ENCODE data around the gene MYH1. TPM values are rescaled to one million over a fixed set of nuclear protein-coding genes. Genes with fewer than 3 reads are reported as not detected.

Gene MYH1
- total RNA-seq, 5 donors from 2014 or later (not counting 1 experiment from before 2014, with no cell fraction given), result not detected

DNA sequence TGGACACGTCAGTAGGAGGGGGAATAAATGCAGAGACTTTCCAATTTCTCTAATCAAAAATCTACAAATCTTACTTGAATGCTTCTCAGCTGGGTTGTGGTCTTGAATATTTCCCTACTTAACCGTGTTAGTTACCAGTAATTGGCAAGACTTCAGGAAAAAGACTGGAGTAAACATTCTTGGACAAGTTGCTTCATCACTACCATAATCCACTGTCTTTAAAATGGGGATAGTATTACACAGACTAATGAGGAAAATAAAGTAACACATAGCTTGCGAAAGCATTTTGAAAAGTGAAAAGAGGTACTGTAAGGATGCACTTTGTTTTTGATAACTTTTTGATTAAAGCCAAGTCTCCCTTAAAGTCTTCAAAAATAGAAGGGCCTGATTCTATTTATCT lies 18.4 kb downstream of the MYH1 start:
- H3K27ac Mint-ChIP-seq, result no peak overlapping the region
- no peak for ATAC-seq (replicated peaks in 1 of 4)
- POLR2A ChIA-PET, result no interaction called here
- Histone ChIP-seq H3K9me3 (no peaks in the 10 kb centered on the region), H3K27ac (ENCODE audit: low read length) (no peak overlapping the region), H3K4me1 (ENCODE audit: control insufficient read depth in 1 of 2, extremely low read depth in 1 of 2, insufficient read depth in 2 of 2, low read length in 2 of 2) (no peaks in the 10 kb centered on the region), H3K27me3 (replicated peaks in 1 of 2; ENCODE audit: control insufficient read depth in 2 of 2, extremely low read depth in 1 of 2, insufficient read depth in 2 of 2, low read length in 1 of 2) (no peaks in the 10 kb centered on the region), H3K36me3 (ENCODE audit: control insufficient read depth in 2 of 2, extremely low read depth in 1 of 2, insufficient read depth in 1 of 2, low read length in 1 of 2) (no peaks in the 10 kb centered on the region), H3K4me3 (ENCODE audit: control insufficient read depth in 1 of 2, extremely low read depth in 1 of 2, low read length in 1 of 2) (no peak overlapping the region)
- H3K4me1 Mint-ChIP-seq, result no peaks in the 10 kb centered on the region
- CTCF ChIA-PET, result no interaction called here
- no CpG with 5 or more reads among the region's 3 CpGs for WGBS (ENCODE audit: insufficient coverage)
- H3K4me3 Mint-ChIP-seq, result no peak overlapping the region
- no peaks in the 10 kb centered on the region for H3K9me3 Mint-ChIP-seq
- peaks cover 0 to 15% of the 10 kb centered on the region in 2 donors for H3K27me3 Mint-ChIP-seq
- no peak for DNase-seq
- H3K36me3 Mint-ChIP-seq, result no peaks in the 10 kb centered on the region

DNA sequence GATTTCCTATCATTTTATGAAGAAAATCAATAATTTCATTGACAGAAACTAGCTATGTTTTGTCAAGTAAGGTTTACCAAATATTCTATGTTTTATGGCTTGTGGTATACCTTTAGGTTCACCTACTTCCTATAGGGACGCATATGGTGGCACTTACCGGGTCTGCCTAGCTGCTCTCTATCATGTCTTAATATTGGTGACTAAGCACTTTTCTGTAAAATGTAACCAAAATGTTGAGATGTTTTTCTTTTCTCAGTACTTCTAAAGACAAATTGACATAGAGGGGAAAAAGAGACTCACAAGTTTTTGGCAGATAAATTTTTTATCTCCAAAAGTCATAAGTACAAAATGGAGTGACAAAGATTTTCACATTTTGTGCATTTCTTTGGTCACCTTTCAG lies 26.3 kb downstream of the MYH1 start:
- Mint-ChIP-seq H3K9me3 (peaks cover 22 to 32% (median 30%) of the 10 kb centered on the region in 3 donors), H3K4me1 (no peaks in the 10 kb centered on the region), H3K27me3 (peaks cover 6 to 7% of the 10 kb centered on the region in 2 donors), H3K27ac (no peak overlapping the region), H3K36me3 (no peaks in the 10 kb centered on the region), H3K4me3 (no peak overlapping the region)
- ChIA-PET POLR2A (no interaction called here), CTCF (no interaction called here)
- ATAC-seq (replicated peaks in 1 of 4) (no peak), DNase-seq (no peak)
- H3K9me3 ChIP-seq, result no peaks in the 10 kb centered on the region
- no peaks in the 10 kb centered on the region for H3K4me1 ChIP-seq (ENCODE audit: control insufficient read depth in 1 of 2, extremely low read depth in 1 of 2, insufficient read depth in 2 of 2, low read length in 2 of 2)
- no peaks in the 10 kb centered on the region for H3K27me3 ChIP-seq (replicated peaks in 1 of 2; ENCODE audit: control insufficient read depth in 2 of 2, extremely low read depth in 1 of 2, insufficient read depth in 2 of 2, low read length in 1 of 2)
- no CpG with 5 or more reads among the region's 2 CpGs for WGBS (ENCODE audit: insufficient coverage)
- H3K36me3 ChIP-seq (ENCODE audit: control insufficient read depth in 2 of 2, extremely low read depth in 1 of 2, insufficient read depth in 1 of 2, low read length in 1 of 2), result no peaks in the 10 kb centered on the region
- no peak overlapping the region for H3K27ac ChIP-seq (ENCODE audit: low read length)
- no peak overlapping the region for H3K4me3 ChIP-seq (ENCODE audit: control insufficient read depth in 1 of 2, extremely low read depth in 1 of 2, low read length in 1 of 2)

DNA sequence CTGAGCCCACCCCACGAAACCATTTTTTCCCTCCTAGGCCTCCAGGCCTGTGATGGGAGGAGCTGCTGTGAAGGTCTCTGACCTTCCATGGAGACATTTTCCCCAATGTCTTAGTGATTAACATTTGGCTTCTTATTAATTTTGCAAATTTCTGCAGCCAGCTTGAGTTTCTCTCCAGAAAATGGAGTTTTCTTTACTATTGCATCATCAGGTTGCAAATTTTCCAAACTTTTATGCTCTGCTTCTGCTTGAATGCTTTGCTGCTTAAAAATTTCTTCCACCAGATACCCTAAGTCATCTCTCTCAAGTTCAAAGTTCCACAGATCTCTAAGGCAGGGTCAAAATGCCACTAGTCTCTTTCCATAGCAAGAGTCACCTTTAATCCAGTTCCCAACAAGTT lies 36.1 kb downstream of the MYH1 start:
- Mint-ChIP-seq H3K9me3 (peaks cover 10 to 34% (median 29%) of the 10 kb centered on the region in 3 donors), H3K36me3 (no peaks in the 10 kb centered on the region), H3K4me1 (no peaks in the 10 kb centered on the region), H3K27me3 (no peaks in the 10 kb centered on the region), H3K4me3 (no peak overlapping the region), H3K27ac (no peak overlapping the region)
- WGBS (ENCODE audit: insufficient coverage), result no CpG with 5 or more reads among the region's 1 CpG
- Histone ChIP-seq H3K4me1 (ENCODE audit: control insufficient read depth in 1 of 2, extremely low read depth in 1 of 2, insufficient read depth in 2 of 2, low read length in 2 of 2) (no peaks in the 10 kb centered on the region), H3K4me3 (ENCODE audit: control insufficient read depth in 1 of 2, extremely low read depth in 1 of 2, low read length in 1 of 2) (no peak overlapping the region), H3K9me3 (no peaks in the 10 kb centered on the region), H3K27ac (ENCODE audit: low read length) (no peak overlapping the region), H3K27me3 (replicated peaks in 1 of 2; ENCODE audit: control insufficient read depth in 2 of 2, extremely low read depth in 1 of 2, insufficient read depth in 2 of 2, low read length in 1 of 2) (peaks cover 0 to 4% of the 10 kb centered on the region in 2 experiments), H3K36me3 (ENCODE audit: control insufficient read depth in 2 of 2, extremely low read depth in 1 of 2, insufficient read depth in 1 of 2, low read length in 1 of 2) (no peaks in the 10 kb centered on the region)
- ChIA-PET CTCF (no interaction called here), POLR2A (no interaction called here)
- DNase-seq, result no peak
- ATAC-seq (replicated peaks in 1 of 4), result no peak

DNA sequence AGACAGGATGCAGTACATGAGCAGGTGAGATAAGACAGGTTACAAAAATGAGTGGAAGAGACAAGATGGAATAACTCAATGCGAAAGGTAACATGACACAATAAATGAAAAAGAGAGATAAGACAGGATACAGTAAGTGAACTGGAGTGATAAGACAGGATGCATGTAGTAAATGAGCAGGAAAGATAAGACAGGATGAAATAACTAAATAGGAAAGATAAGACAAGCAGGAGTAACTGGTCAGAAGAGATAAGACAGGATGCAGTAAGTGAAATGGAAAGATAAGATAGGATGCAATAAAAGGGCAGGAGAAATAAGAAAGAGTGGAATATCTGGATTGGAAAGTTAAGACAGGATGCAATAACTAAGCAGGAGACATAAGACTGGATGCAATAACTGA lies 40.6 kb downstream of the MYH1 start:
- DNase-seq (no peak), ATAC-seq (replicated peaks in 1 of 4) (no peak)
- H3K36me3 ChIP-seq (ENCODE audit: control insufficient read depth in 2 of 2, extremely low read depth in 1 of 2, insufficient read depth in 1 of 2, low read length in 1 of 2), result no peaks in the 10 kb centered on the region
- peaks cover 0 to 4% of the 10 kb centered on the region in 2 experiments for H3K27me3 ChIP-seq (replicated peaks in 1 of 2; ENCODE audit: control insufficient read depth in 2 of 2, extremely low read depth in 1 of 2, insufficient read depth in 2 of 2, low read length in 1 of 2)
- Mint-ChIP-seq H3K4me1 (no peaks in the 10 kb centered on the region), H3K9me3 (peaks cover 4 to 7% (median 4%) of the 10 kb centered on the region in 3 donors), H3K27ac (no peak overlapping the region), H3K36me3 (no peaks in the 10 kb centered on the region), H3K27me3 (no peaks in the 10 kb centered on the region), H3K4me3 (no peak overlapping the region)
- H3K4me1 ChIP-seq (ENCODE audit: control insufficient read depth in 1 of 2, extremely low read depth in 1 of 2, insufficient read depth in 2 of 2, low read length in 2 of 2), result no peaks in the 10 kb centered on the region
- H3K9me3 ChIP-seq, result no peaks in the 10 kb centered on the region
- CTCF ChIA-PET, result no interaction called here
- H3K27ac ChIP-seq (ENCODE audit: low read length), result no peak overlapping the region
- no peak overlapping the region for H3K4me3 ChIP-seq (ENCODE audit: control insufficient read depth in 1 of 2, extremely low read depth in 1 of 2, low read length in 1 of 2)
- POLR2A ChIA-PET, result no interaction called here
- WGBS (ENCODE audit: insufficient coverage), result 57% methylated on average over 1 of the region's 1 CpG

DNA sequence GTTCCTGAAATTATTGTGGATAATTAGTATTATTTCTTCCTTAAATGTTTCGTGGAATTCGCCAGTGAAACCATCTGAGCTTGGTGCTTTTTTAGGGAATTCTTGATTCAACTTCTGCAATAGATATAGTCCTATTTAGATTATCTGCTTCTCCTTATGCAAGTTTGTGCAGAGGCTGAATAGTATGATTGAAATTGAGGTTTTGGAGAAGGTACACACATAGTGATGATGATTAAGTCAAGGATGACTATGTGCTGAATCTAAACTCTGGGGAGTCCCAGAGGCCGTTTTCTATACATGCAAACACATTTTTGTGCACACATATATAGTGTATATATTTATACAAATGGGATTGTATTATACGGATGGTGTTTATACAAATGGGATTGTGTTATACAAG lies 43.8 kb downstream of the MYH1 start:
- Histone ChIP-seq H3K27ac (ENCODE audit: low read length) (no peak overlapping the region), H3K27me3 (replicated peaks in 1 of 2; ENCODE audit: control insufficient read depth in 2 of 2, extremely low read depth in 1 of 2, insufficient read depth in 2 of 2, low read length in 1 of 2) (no peaks in the 10 kb centered on the region), H3K36me3 (ENCODE audit: control insufficient read depth in 2 of 2, extremely low read depth in 1 of 2, insufficient read depth in 1 of 2, low read length in 1 of 2) (no peaks in the 10 kb centered on the region), H3K4me1 (ENCODE audit: control insufficient read depth in 1 of 2, extremely low read depth in 1 of 2, insufficient read depth in 2 of 2, low read length in 2 of 2) (no peaks in the 10 kb centered on the region), H3K9me3 (no peaks in the 10 kb centered on the region), H3K4me3 (ENCODE audit: control insufficient read depth in 1 of 2, extremely low read depth in 1 of 2, low read length in 1 of 2) (no peak overlapping the region)
- H3K9me3 Mint-ChIP-seq, result no peaks in the 10 kb centered on the region
- no peak for DNase-seq
- ChIA-PET POLR2A (no interaction called here), CTCF (no interaction called here)
- no peak overlapping the region for H3K27ac Mint-ChIP-seq
- H3K27me3 Mint-ChIP-seq, result peaks cover 0 to 3% of the 10 kb centered on the region in 2 donors
- H3K4me1 Mint-ChIP-seq, result no peaks in the 10 kb centered on the region
- no peak for ATAC-seq (replicated peaks in 1 of 4)
- H3K36me3 Mint-ChIP-seq, result no peaks in the 10 kb centered on the region
- no peak overlapping the region for H3K4me3 Mint-ChIP-seq
- WGBS (ENCODE audit: insufficient coverage), result no CpG with 5 or more reads among the region's 4 CpGs

DNA sequence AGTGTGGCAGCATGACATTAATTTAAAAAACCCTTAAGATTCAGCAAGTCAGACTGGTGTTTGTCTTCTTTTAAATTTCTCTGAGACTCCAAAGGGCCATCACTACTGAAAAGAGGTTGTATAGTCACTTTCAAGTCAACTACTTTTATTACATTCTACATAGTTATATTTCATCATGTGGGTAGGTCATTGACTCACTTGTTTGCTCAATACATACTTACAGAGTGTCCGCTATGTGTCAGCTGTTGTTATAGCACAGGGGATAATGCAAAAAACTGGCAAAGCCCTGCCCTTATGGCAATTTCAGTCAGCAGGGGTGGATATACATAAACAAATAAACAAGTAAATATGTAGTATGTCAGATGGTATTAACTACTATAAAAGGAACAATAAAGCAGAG lies 46.5 kb downstream of the MYH1 start:
- Mint-ChIP-seq H3K4me1 (no peaks in the 10 kb centered on the region), H3K9me3 (no peaks in the 10 kb centered on the region), H3K27ac (no peak overlapping the region), H3K27me3 (peaks cover 0 to 3% of the 10 kb centered on the region in 2 donors), H3K4me3 (no peak overlapping the region), H3K36me3 (no peaks in the 10 kb centered on the region)
- Histone ChIP-seq H3K27ac (ENCODE audit: low read length) (no peak overlapping the region), H3K36me3 (ENCODE audit: control insufficient read depth in 2 of 2, extremely low read depth in 1 of 2, insufficient read depth in 1 of 2, low read length in 1 of 2) (no peaks in the 10 kb centered on the region), H3K27me3 (replicated peaks in 1 of 2; ENCODE audit: control insufficient read depth in 2 of 2, extremely low read depth in 1 of 2, insufficient read depth in 2 of 2, low read length in 1 of 2) (no peaks in the 10 kb centered on the region), H3K4me3 (ENCODE audit: control insufficient read depth in 1 of 2, extremely low read depth in 1 of 2, low read length in 1 of 2) (no peak overlapping the region), H3K9me3 (no peaks in the 10 kb centered on the region), H3K4me1 (ENCODE audit: control insufficient read depth in 1 of 2, extremely low read depth in 1 of 2, insufficient read depth in 2 of 2, low read length in 2 of 2) (no peaks in the 10 kb centered on the region)
- no peak for ATAC-seq (replicated peaks in 1 of 4)
- DNase-seq, result no peak
- CTCF ChIA-PET, result no interaction called here
- no CpG with 5 or more reads among the region's 1 CpG for whole genome bisulfite sequencing (ENCODE audit: insufficient coverage)
- POLR2A ChIA-PET, result no interaction called here

DNA sequence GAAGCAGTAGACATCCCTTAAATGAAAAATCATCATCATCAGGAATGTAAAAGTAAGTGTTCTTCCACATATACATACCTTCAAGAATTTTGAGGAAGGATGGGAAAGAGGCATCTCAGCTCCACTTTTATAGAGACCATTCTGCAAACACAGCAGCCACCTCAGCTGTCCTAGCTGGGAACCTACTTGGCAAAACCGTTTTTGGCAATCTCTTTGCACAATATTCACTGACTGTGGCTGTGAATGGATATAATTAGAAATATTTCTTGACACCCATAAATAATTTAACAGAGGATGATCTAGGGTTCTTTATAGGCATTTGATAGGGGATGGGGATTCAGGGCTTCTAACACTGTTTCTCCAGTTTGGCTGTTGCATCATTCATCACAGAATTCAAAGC lies 48.9 kb downstream of the MYH1 start, which contains the start of gene MYH4:
Gene MYH4 (minus strand): TSS at position 101 of the 400 bp plus-strand sequence. CDS start 2,814 bp downstream, outside the sequence.
- ChIA-PET POLR2A (no interaction called here), CTCF (no interaction called here)
- WGBS (ENCODE audit: insufficient coverage), result no CpG with 5 or more reads among the region's 1 CpG

More for the DNA sequence above, 48.9 kb downstream of the MYH1 start, which contains the start of gene MYH4:
- Mint-ChIP-seq H3K4me1 (no peaks in the 10 kb centered on the region), H3K4me3 (no peak within 1 kb of the TSS), H3K27me3 (peaks cover 0 to 3% of the 10 kb centered on the region in 2 donors), H3K27ac (no peak within 1 kb of the TSS), H3K9me3 (peaks cover 0 to 2% (median 0%) of the 10 kb centered on the region in 3 donors), H3K36me3 (no peaks in the 10 kb centered on the region)
- DNase-seq (no peak), ATAC-seq (replicated peaks in 1 of 4) (no peak)
- Histone ChIP-seq H3K27ac (ENCODE audit: low read length) (no peak within 1 kb of the TSS), H3K4me3 (ENCODE audit: control insufficient read depth in 1 of 2, extremely low read depth in 1 of 2, low read length in 1 of 2) (no peak within 1 kb of the TSS), H3K4me1 (ENCODE audit: control insufficient read depth in 1 of 2, extremely low read depth in 1 of 2, insufficient read depth in 2 of 2, low read length in 2 of 2) (no peaks in the 10 kb centered on the region), H3K9me3 (no peaks in the 10 kb centered on the region), H3K36me3 (ENCODE audit: control insufficient read depth in 2 of 2, extremely low read depth in 1 of 2, insufficient read depth in 1 of 2, low read length in 1 of 2) (no peaks in the 10 kb centered on the region), H3K27me3 (replicated peaks in 1 of 2; ENCODE audit: control insufficient read depth in 2 of 2, extremely low read depth in 1 of 2, insufficient read depth in 2 of 2, low read length in 1 of 2) (no peaks in the 10 kb centered on the region)

Data from T-cell (primary cell).